OCI-LY1 (cell line): ENCODE measurements around the gene CCR2.
"Not testable (repeated sequence)": the region's sequence is repeated elsewhere in the genome, so short reads cannot be mapped to it uniquely, and the experiment has no call there.

Experiments used
- H2AFZ ChIP-seq: fragments of 200-600 bp; sonication (generic), shearing (Covaris generic); 2 replicates; pipeline ENCODE4 v1.6.0; 2014; ENCODE audit warnings: antibody characterized with exemption, mild to moderate bottlenecking, low read length
- H3F3A ChIP-seq: fragments of 200-600 bp; sonication (generic), shearing (Covaris generic); 2 replicates; pipeline ENCODE4 v1.6.0; 2014; ENCODE audit warnings: mild to moderate bottlenecking, antibody characterized with exemption, low read length, moderate library complexity; ENCODE audit not compliant: insufficient read depth
- H3K27ac ChIP-seq: fragments of 200-600 bp; sonication (generic); 2 replicates; pipeline ENCODE4 v1.5.1; 2014; ENCODE audit warnings: low read length, mixed run types, mild to moderate bottlenecking, low read depth; ENCODE audit not compliant: poor library complexity, severe bottlenecking
- H3K27me3 ChIP-seq: fragments of 200-600 bp; sonication (generic); 2 replicates; pipeline ENCODE4 v1.6.0; 2014; ENCODE audit warnings: antibody characterized with exemption, mild to moderate bottlenecking, low read length, moderate library complexity; ENCODE audit not compliant: insufficient read depth
- H3K36me3 ChIP-seq: fragments of 200-600 bp; sonication (generic); 2 replicates; pipeline ENCODE4 v1.6.1; 2014; ENCODE audit warnings: mild to moderate bottlenecking, antibody characterized with exemption, low read length, moderate library complexity, mixed read lengths; ENCODE audit not compliant: insufficient read depth
- H3K4me1 ChIP-seq: fragments of 200-600 bp; sonication (generic); 2 replicates; pipeline ENCODE4 v1.5.1; 2014; ENCODE audit warnings: mild to moderate bottlenecking, low read length, moderate library complexity; ENCODE audit not compliant: insufficient read depth, severe bottlenecking
- H3K4me2 ChIP-seq: fragments of 200-600 bp; sonication (generic), shearing (Covaris generic); 2 replicates; pipeline ENCODE4 v1.6.1; 2014; ENCODE audit warnings: low read length
- H3K4me3 ChIP-seq: fragments of 200-600 bp; sonication (generic); 2 replicates; pipeline ENCODE4 v1.5.1; 2014; ENCODE audit warnings: low read length, low read depth, mild to moderate bottlenecking, mixed read lengths; ENCODE audit not compliant: poor library complexity, severe bottlenecking
- H3K79me2 ChIP-seq: fragments of 200-600 bp; shearing (Covaris generic); 2 replicates; pipeline ENCODE4 v1.6.1; 2016; ENCODE audit warnings: mixed run types, low read length, mixed read lengths; ENCODE audit not compliant: insufficient read depth
- H3K9ac ChIP-seq: fragments of 200-600 bp; sonication (generic), shearing (Covaris generic); 2 replicates; pipeline ENCODE4 v1.6.1; 2014; ENCODE audit warnings: mild to moderate bottlenecking, low read length, mixed read lengths
- H3K9me2 ChIP-seq: fragments of 200-600 bp; sonication (generic), shearing (Covaris generic); 2 replicates; pipeline ENCODE4 v1.6.1; 2014; ENCODE audit warnings: low read depth, mild to moderate bottlenecking, low read length, mixed read lengths
- H3K9me3 ChIP-seq: fragments of 200-600 bp; shearing (Covaris generic); 2 replicates; pipeline ENCODE4 v1.6.1; 2014; ENCODE audit warnings: low read length, mixed read lengths
- H4K20me1 ChIP-seq: fragments of 200-600 bp; sonication (generic), shearing (Covaris generic); 2 replicates; pipeline ENCODE4 v1.6.0; 2016; ENCODE audit warnings: mild to moderate bottlenecking, low read length; ENCODE audit not compliant: insufficient read depth
- EZH2 ChIP-seq: fragments of 200-600 bp; sonication (generic), shearing (Covaris generic); IDR thresholded peaks from 2 replicates; pipeline ENCODE4 v1.8.0; 2017; ENCODE audit warnings: borderline replicate concordance, mixed run types, mild to moderate bottlenecking, antibody characterized with exemption, low read length, moderate library complexity, mixed read lengths
- TF ChIP-seq, protein P1 (sequence below): fragments of 200-600 bp; sonication (generic), shearing (Covaris generic); IDR thresholded peaks from 2 replicates; pipeline ENCODE4 v1.5.1; 2017; ENCODE audit warnings: mild to moderate bottlenecking, antibody characterized with exemption, low read length, moderate library complexity, mixed read lengths

CCR2 gene

DNA sequence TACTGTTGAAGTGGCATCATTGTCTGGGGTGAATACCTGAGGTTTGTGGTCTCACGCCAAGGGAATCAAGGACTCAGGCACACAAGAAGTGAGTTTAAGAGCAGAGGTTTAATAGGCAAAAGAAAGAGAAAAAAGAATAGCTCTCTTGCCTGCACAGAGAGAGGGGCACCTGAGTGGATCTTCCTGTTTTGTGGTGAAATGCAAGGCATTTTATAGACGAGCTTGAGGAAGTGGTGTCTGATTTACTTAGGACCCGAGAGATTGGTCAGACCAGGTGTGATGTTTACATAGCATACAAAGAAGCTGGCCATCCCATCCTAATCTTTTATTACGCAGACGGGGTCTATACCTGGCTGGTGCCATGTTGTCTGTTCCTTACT, 30.0 kb downstream of the CCR2 start:
- Histone ChIP-seq H3K27me3 (no peaks in the 10 kb centered on the region; the same call in 1 of the 2 replicates), H3K9ac (no peak overlapping the region), H3K36me3 (no peaks in the 10 kb centered on the region), H2AFZ (no peak overlapping the region), H3K27ac (no peak overlapping the region), H3K4me2 (no peak overlapping the region), H3K9me2 (no peaks in the 10 kb centered on the region), H3K79me2 (no peaks in the 10 kb centered on the region), H3K9me3 (no peaks in the 10 kb centered on the region), H3F3A (no peaks in the 10 kb centered on the region), H3K4me3 (no peak overlapping the region), H3K4me1 (no peaks in the 10 kb centered on the region), H4K20me1 (no peaks in the 10 kb centered on the region)
- no peak for TF ChIP-seq EZH2
- TF ChIP-seq, protein P1, sequence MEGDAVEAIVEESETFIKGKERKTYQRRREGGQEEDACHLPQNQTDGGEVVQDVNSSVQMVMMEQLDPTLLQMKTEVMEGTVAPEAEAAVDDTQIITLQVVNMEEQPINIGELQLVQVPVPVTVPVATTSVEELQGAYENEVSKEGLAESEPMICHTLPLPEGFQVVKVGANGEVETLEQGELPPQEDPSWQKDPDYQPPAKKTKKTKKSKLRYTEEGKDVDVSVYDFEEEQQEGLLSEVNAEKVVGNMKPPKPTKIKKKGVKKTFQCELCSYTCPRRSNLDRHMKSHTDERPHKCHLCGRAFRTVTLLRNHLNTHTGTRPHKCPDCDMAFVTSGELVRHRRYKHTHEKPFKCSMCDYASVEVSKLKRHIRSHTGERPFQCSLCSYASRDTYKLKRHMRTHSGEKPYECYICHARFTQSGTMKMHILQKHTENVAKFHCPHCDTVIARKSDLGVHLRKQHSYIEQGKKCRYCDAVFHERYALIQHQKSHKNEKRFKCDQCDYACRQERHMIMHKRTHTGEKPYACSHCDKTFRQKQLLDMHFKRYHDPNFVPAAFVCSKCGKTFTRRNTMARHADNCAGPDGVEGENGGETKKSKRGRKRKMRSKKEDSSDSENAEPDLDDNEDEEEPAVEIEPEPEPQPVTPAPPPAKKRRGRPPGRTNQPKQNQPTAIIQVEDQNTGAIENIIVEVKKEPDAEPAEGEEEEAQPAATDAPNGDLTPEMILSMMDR = no peak

DNA sequence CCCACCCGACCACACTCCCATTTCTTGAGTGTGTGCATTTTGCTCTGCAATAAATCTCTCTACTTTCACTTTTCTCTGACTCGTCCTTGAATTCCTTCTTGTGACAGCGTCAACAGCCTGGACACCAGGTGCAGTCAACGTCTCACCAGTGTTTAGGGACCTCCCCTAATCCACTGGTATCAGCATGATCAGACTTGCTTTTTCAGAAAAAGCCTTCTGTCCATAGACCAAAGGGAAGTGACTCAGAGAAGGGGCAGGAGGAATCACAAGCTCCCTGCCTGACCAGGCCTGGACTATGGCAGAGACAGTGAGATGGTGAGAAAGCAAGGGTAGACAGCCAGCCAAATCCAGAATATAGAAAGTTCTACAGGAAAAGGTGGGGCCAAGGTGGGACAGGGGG, 32.3 kb downstream of the CCR2 start:
- no peak overlapping the region for H2AFZ ChIP-seq
- H4K20me1 ChIP-seq = no peaks in the 10 kb centered on the region
- no peak overlapping the region for H3K9ac ChIP-seq
- H3K4me2 ChIP-seq = no peak overlapping the region
- no peaks in the 10 kb centered on the region for H3K4me1 ChIP-seq
- H3K4me3 ChIP-seq = no peak overlapping the region
- no peaks in the 10 kb centered on the region for H3K9me2 ChIP-seq
- TF ChIP-seq EZH2 = no peak
- TF ChIP-seq, protein P1 = no peak
- H3K27me3 ChIP-seq = no peaks in the 10 kb centered on the region; the same call in 1 of the 2 replicates
- H3K9me3 ChIP-seq = no peaks in the 10 kb centered on the region
- no peaks in the 10 kb centered on the region for H3F3A ChIP-seq
- H3K27ac ChIP-seq = no peak overlapping the region
- no peaks in the 10 kb centered on the region for H3K79me2 ChIP-seq
- no peaks in the 10 kb centered on the region for H3K36me3 ChIP-seq

DNA sequence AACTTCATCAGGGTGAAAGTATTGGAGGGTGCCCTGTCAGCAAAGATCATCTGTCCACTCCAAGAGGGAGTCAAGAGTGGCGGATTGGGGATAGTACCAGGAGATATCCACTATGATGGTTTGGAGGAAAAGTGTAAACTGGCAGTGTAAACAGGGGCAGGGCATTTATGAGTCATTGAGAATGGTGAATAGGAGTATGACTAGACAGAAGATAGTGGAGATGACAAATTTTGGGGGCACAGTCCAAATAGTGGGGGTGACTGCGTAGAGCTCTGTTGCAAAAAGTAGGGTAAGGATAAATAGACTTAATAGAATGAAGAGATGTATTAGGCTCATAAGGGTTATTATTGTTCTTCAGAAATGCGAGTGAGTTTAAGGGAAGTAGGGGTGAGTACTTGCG, 34.9 kb downstream of the CCR2 start:
- H3K79me2 ChIP-seq, H2AFZ ChIP-seq, H3F3A ChIP-seq, H3K4me2 ChIP-seq, H3K4me3 ChIP-seq, H3K9ac ChIP-seq, H4K20me1 ChIP-seq, H3K36me3 ChIP-seq, H3K27ac ChIP-seq, H3K9me2 ChIP-seq, H3K27me3 ChIP-seq, H3K4me1 ChIP-seq, H3K9me3 ChIP-seq: not testable (repeated sequence)

DNA sequence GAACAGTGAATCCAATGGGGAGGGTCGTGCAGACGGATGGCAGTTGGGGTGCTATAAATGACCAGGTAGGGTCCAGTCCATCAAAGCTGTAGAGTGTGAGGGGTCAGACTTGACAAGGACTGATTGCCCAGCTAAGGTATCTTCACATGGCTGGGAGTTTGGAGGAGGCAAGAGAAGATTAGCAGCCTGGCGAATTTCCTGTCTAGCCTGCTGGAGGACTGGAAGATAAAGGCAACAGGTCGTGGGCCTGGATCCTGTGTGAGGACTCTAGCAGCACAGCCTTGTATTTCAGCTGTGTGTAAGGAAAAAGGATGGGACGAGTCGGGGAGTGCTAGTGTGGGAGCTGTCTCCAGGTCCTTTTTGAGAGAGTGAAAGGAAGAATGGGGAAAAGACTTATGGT, 35.4 kb downstream of the CCR2 start:
- Histone ChIP-seq H3K9me3 (no peaks in the 10 kb centered on the region), H3K9me2 (no peaks in the 10 kb centered on the region), H3K4me2 (no peak overlapping the region), H3K9ac (no peak overlapping the region), H3K27ac (no peak overlapping the region), H3K27me3 (no peaks in the 10 kb centered on the region; the same call in 1 of the 2 replicates), H3K79me2 (no peaks in the 10 kb centered on the region), H4K20me1 (no peaks in the 10 kb centered on the region), H3K4me1 (no peaks in the 10 kb centered on the region), H3F3A (no peaks in the 10 kb centered on the region), H3K36me3 (no peaks in the 10 kb centered on the region), H2AFZ (no peak overlapping the region), H3K4me3 (no peak overlapping the region)
- TF ChIP-seq EZH2 = no peak
- TF ChIP-seq, protein P1 = no peak

DNA sequence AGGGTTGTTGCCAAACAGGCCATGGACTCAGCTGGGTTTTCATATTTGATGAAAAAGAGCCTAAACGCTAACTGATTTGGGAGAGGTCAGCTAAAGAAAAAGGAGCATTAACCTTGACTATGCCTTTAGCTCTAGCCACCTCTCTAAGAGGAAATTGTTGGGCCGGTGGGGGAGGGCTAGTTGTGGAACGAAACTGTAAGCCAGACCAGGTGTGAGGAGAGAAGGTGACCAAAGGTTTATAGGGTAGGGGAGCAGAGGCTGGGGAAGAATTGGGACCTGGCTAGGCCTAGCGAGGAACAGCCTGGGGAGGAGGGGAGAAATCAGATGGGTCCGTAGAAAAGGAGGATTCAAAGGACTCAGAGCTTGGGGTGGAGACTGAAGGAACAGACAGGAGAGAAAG, 37.6 kb downstream of the CCR2 start:
- H3K9me2 ChIP-seq, H4K20me1 ChIP-seq, H3F3A ChIP-seq, H3K79me2 ChIP-seq, H3K9ac ChIP-seq, H3K4me1 ChIP-seq, H3K36me3 ChIP-seq, H3K4me2 ChIP-seq, H3K27me3 ChIP-seq, H2AFZ ChIP-seq, H3K4me3 ChIP-seq, H3K27ac ChIP-seq, H3K9me3 ChIP-seq: not testable (repeated sequence)
